GM19455 (cell line): ENCODE results near the gene RHOBTB3.
"Not testable (repeated sequence)": the region's sequence is repeated elsewhere in the genome, so short reads cannot be mapped to it uniquely, and the experiment has no call there.

ENCODE experiments used
- ATAC-seq: cut with Tn5 transposase; IDR thresholded peaks from one replicate; pipeline ENCODE4 v1.9.1; 2021; ENCODE audit not compliant: unreplicated experiment

The RHOBTB3 gene

DNA sequence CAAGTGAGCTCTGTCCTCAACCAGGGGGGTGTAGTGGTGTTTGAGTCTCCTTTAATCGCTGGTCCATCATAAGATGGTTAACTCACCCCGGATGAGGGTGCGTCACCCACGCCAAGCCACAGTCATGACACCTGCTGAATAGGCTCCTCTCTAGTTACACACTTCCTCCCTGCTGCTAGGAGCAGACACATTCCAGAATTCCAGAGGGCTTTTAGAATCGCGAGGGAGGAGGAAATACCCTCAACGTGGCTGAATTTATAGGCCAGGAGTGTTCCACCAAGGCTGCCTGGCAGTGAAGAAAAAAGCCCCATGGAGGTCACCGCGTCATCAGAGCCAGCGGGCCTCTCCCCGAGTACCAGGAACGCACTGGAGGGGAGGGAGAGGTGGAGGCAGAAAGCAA, 86.3 kb downstream of the RHOBTB3 start:
- no peak for ATAC-seq

DNA sequence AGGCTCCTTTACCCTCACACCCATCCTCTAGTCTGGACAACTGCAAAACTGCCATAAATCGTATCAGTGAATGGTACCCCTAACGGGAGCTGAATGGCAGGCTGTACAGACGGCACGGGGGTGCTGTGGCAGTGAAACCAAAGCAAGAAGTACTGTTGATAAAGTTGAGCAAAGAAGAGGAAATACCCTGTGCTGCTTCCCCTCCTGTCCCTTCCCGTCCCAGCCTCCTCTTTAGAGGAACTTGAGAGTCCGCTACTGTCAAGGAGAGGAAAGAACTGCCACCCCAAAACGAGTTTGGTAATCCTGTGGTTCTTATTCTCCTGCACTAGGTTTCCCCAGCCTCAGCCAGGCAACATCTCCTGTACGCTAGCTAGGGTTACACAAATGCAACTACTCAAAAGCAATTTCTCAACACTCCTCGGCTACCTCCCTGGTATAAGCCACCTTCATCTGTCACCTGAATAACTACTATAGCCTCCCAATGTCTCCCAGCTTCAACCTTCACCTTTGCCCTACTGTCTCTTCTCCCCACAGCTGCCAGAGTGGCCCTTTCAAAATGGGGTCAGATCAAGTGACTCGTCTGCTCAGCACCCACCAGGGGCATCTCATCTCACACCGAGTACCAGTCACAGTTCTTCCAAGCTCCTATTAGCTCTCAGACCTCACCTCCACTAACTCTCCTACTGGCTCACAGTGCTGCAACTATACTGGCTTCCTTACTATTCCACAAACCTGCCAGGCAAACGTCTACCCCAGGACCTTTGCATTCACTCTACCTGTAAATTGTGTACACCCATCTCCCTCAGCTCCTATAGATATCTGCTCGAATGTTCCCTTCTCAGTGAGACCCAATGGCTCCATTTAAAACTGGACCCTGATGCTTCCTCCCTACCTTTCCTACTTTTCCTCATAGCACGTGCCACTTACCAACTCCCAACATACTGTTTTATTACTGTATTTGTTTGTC, 87.3 kb downstream of the RHOBTB3 start:
- ATAC-seq, result no peak

DNA sequence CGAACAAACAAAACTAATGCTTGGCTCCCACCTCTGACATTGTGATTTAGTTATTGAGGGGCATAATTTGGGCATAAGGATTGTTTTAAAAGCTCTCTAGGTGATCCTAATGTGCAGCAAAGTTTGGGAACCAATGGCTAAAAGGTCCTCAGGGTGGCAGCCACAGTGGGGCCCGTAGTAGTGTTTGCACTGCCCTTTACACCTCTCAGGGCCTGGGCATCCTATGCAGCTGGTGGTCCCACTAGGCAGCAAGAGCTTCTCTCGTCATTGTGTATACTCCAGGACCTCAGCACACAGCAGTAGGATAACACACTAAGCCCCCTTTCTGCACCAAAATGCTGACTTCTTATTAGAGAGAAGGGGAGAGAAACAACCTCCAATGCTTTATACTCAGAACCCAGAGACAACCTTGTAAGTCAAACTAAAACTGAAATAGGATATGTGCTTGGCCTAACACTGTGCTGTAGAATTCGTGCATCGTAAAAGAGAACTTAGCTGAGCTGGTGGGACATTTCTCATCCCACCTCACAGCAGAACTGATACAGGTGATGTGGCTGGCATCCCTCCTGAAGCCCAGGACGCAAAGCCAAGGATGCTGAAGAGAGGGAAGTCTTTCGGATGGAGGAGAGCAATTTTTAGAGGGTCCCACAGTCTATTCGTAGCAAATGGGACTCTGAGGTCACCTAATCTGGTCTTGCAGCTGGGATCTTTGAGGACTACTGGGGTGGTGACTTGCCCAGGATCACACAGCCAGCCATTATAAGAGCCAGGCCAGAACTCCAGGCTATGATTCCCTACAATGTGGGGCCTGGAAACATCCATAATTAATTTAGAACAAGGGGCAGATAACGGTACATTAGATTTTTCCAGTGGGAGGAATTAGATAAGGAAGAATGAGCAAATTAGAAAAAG, 90.2 kb downstream of the RHOBTB3 start:
- no peak for ATAC-seq

DNA sequence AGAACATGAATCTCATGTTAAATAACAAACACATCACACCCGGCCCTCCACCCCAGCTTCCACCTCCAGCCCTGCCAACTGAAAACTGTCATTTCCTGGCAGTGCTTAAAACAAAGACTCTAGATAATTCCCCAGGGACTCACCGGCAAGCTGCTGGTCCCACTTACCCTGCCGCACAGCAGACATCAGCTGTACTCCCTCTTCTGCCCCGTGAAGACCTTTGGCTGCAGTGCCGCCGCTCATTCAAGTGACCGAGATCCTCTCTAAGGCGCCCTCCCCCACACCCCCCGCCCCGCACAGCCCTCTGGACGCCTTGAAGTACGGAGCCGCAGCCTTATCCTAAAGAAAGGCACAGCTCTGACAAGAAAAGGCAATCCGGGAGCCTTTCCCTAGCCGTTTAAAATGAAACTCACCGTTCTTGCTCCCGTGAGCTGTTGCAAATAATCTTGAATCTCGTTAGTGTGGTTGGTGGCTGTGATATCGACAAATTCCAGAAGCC, 91.0 kb downstream of the RHOBTB3 start:
- ATAC-seq, result no peak

DNA sequence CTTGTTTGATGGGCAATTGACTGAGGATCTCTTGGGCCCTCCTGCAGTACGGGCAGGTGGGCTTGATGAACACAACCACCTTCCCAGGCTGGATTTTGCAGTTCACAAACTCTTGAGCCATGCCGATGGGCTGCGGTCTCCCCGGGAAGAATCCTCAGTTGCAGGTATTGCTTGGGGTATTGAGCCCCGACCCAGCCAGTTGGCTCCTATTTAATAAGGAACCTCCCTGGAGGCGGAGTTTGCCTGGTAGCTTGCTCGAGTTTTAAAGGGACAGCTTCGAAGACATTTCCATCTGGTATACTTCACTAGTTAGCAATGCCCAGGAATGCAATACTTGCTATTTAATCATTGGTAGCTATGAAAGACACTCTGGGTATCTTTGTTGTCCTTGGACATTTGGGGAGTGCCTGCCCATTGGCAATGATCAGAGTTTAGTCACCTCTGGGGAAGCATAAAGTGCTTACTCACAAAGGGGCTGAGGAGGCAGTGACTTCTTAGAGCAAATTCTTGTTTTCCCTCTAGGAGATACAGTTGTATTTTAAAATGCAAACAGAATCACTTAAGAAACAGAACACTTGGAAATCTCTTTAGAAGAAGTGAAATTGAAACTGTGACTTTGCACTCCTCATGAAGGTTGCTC, 91.5 kb downstream of the RHOBTB3 start, which contains the start of gene GLRX:
Gene GLRX (minus strand): TSS at position 185 of the 640 bp plus-strand sequence. CDS start 64 bp downstream, at position 121.
- ATAC-seq, result peak; percentile 53

DNA sequence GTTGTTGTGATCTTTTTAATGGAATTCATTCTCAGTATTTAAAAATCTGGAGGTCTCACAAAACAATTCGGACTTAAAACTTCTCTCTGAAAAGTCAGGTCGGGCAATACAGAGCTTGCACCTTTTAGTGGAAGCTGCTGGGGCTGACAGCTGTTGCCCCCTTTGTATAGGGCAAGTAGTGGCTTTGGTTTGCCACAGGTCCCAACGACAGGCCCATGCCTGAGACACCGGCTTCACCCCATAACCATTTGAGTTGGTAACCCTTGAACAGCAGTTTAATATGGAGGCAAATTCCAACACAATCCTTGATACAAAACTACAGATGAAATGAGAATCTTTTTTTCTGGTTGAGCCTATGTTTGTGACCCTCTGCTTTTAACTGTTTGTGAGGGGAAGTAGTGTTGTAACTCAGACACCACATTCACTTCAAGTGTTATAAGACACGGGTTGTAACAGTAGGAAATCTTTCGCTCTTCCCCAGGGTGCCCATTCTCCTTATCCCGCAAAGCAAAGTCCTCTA, 92.1 kb downstream of the RHOBTB3 start:
- no peak for ATAC-seq

DNA sequence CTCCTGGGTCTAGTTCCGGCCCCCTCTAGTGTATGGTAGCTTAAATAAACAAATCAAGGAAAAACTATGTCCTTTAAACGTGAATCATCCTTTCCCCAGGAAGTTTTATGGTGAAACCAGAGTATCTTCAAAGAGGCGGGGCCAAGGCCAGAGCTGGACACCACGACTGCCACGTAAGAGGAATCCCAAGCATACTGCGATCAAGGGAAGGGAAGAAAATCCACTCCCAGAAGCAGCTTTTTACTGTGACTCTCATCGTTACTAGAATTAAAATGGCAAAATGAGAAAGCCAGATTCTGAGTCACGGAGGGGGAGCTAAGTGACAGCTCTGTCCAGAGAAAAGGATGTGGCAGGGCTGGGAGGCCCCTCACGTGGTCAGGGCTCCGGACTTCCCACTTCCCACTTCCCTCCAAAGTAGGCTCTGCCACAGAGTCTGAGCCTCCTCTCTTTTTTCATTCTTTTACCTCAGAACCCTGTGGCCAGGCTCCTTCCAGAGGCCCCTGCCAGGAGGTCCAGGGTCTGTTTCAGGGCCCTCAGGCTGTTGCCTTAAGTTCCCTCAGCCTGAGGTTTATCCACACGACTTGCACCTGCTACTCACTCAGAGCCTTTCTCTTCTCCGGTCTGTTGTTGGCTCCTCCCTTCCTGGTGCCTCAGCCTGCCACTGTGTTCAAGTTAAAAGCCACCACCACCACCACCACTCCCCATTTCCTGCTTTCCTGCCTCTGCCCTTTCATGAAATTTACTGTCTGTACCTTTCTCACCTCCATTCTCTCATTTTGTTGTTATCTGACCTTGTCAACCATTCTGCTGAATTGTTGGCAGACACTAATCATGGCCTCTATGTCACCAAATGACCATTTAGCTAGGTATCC, 92.8 kb downstream of the RHOBTB3 start:
- ATAC-seq, result peak; percentile 50

DNA sequence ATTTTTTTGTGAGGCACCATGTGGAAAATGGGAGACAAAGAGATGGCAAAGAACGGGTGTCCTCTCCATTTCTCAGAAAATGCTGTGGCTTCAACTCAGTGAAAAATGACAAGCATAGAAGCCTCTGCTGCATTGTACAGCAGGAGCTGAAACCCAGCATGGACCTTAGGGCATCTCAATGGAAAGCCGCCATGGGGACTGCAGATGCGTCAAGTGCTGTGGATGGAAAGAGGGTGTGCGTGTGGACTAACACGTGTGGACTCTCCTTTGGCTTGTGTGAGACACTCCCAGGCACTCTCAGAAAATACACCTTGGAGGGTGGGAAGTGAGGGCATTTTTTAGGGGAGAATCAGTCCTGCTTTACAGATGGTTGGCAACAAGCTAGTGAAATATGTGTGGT, 93.6 kb downstream of the RHOBTB3 start:
- no peak for ATAC-seq

DNA sequence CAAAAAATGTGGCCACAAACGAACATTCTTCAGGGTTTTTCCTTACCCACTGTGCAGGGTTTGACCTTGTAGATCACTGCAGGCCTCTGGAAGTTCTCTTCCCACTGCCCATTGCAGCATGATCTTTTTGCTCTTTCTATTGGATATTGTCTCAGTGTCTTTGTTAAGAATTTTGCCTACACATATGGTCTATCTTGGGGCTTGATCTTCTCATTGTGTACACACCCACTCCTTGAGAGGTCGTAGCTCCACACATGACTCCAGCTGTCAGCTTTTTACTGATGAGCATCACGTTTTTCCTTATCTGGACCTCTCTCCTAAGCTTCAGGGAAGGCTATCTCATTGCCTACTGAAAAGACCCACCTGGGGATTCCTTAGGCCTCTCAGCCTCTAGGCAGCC, 94.4 kb downstream of the RHOBTB3 start:
- no peak for ATAC-seq

DNA sequence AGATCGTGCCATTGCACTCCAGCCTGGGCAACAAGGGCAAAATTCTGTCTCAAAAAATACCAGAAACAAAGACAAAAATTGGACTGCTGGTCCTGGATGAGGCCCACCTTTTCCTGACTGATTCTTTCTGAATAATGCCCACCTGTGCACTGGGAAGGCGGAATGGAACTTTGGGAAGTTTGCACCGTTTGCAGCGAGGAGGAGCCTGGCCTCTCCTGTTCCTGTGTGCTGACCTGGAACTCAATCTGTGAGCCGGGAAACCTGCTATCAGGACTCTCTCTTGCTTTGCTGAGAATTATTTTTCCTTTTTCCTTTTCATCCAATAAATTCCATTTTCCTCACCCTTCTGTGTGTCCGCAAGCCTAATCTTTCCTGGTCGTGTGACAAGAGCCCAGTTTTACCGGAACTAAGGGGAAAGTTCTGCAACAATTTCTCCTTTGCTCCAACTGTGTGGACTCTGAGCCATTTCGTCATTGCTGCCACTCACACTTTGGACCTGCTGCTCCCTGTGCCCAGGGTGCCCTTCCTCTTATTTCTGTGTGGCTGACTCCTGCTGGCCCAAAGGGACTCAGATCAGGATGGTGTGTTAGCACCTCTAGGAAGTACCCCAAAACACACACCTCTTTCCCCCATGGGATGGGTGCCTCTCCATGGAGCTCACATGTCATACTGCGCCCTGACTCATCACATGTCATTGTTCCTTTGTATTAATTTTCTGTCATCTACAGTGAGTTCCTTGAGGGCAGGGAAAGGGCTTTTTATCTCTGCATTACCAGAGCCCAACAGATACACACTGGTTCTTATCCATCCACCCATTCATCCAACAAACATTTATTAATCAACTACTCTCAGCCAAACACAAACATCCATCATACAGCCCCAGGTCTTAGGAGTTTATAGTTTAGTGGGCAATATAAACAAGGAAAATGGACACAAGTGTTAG, 96.1 kb downstream of the RHOBTB3 start:
- ATAC-seq, result no peak

DNA sequence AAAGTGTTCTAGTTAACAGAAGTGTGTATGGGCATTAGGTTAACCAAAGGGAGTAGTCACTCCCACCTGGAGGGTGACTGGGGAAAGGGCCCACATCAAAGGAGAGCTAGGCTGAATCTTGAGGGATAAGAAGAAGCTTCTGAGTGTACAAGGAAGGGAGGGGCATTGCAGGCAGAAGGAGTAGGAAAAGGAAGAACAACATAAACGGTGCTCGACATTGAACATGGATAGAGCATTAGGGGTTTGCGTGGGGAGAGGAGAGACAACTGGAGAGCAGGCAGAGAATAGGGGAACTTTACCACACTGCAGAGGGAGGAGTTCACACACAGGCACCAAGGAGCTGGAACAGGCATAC, 96.7 kb downstream of the RHOBTB3 start:
- no peak for ATAC-seq

DNA sequence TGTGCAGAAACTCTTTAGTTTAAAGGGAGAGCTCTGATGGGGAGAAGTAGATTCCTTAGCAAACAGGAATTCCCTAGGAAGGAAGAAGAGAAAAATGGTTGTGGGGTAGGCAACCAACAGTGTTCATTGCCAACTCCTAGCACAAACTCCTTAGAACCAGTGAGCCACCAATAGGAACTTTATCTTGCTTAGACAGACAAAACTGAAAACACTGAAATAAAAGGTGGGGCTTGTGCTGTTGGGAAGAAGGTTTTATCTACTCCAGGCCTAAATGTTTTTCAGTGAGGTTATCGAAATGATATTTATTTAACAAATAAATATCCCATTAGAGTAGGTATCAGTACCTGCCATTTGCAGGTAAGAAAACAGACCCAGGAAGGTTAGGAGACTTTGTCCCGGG, 99.1 kb downstream of the RHOBTB3 start:
- no peak for ATAC-seq

DNA sequence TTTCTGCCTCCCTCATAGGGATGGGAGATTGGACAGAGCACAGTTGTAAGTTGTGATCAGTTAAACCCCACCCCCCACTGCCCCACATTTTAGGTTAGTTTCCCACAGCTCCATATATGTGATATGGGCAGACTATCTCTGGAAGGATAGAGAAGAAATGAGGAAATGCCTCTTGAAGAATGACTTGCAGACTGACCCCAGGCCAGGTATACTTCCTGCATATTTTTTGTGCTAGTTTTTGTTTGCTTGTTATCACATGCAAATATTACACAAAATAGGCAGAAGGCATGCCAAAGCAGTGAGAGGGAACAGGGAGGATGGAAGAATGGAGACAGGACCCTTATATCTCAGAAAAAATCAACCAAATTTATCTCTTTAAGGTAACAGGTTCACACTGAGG, 101.5 kb downstream of the RHOBTB3 start:
- no peak for ATAC-seq

DNA sequence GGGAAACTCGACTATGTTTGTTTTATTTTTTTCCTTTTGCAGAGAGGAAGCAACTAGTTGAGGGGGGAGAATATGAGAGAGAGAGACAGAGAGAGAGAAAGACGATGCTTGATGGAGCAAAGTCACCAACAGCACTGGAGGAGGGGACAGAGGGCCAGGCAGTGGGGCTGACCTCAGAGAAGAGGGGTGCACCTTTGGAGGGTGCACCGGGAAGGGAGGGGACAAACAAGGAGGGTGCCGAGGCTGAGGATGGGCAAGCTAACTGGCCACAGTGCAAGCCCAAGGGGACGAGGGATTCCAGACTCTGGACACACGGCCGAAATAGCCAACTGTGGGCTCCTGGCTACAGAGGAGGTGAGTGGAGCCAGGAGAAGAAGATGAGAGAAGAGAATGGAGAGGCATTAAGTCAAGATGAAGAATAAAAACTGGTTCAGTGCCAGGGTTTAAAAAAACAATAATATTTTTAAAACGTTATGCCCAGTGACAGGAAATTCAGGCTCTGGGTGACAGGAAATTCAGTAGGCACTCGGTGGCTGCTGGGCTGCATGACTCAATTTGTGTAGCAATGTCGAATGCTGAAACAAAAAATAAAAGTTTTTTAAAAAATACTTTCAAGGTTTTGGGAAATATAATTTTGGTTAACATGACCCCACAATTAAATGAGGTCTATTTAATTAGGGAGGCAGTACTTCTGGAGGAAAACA, 104.7 kb downstream of the RHOBTB3 start:
- no peak for ATAC-seq

DNA sequence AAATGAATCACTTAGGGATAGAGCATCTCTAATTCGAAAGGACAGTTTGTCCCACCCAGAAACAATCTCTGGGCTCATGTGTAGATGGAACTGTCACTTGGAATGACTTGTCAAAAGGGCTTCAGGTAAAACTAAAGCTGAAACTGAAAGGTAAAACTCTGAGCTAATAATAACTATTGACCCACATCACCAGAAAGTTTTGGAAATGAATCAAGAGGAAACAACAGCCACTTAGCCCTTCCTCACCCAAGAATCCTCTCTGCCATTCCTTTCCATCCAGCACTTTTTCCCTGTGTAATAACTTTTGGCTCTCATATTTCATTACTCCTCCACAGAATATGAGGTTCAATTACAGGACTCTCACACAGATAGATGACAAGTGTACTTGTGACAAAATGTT, 105.4 kb downstream of the RHOBTB3 start:
- no peak for ATAC-seq

DNA sequence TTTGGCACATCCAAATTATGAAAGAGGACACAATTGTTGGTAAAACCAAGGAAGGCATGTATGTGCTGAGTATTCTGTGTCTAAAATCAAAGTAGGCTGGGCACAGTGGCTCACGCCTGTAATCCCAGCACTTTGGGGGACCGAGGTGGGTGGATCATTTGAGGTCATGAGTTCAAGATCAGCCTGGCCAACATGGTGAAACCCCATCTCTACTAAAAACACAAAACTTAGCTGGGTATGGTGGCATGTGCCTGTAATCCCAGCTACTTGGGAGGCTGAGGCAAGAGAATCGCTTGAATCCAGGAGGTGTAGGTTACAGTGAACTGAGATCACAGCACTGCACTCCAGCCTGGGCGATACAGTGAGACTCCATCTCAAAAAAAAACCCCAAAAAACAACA, 105.8 kb downstream of the RHOBTB3 start:
- not testable (repeated sequence) for ATAC-seq

DNA sequence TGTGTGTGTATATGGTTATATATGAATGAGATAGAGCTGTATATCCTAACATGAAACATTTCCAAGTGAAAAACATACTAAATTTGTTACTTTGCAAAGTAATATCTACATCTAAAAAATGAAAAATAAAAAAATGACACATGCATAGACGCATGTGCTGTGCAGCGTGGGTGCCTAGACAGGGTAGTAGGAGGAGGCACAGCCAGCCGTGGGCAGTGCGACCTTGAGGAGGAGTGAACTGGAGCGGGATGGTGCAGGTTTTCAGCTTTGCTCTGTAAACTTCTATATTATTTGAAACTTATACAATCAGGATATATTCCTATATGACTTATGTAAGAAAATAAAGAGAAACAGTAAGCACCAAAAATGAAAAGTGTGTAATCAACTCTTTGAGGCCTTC, 106.4 kb downstream of the RHOBTB3 start:
- ATAC-seq, result no peak

DNA sequence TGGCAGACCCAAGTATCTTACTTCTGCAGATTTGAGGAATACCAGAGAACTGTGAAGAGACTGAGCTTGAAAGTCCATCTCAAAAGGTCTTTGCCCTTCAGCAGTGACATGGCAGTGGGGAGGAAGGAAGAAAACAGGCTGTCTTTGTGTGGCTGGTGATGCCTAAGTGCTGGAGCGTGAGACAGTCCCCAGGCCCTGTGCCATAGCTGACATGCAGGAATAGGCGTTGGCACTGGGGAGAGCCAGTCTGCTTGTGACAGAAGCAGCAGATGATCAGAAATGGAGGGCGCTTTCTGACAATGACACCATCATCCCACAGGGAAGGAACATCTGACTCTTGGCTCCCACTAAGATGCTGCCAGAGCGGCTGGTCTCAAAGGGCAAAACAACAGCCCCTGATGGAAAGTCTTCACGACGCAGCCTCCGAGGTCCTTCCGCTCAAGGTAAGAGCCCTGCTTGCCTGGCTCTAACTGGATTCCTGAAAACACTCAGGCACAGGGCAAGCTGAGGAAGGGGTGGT, 106.9 kb downstream of the RHOBTB3 start:
- no peak for ATAC-seq
